Thoracic aorta (tissue), 2 donors: Measurements from ENCODE around the gene PRM2. TPM values are rescaled to one million over a fixed set of nuclear protein-coding genes. Genes with fewer than 3 reads are reported as not detected.
A peak's percentile ranks its signal among the peaks of the same experiment; 100 is the strongest.

ENCODE experiments used
- ATAC-seq: fragments of 150-250 bp; one replicate; pipeline ENCODE4 v1.8.0; 2017; ENCODE audit warnings: low read depth; ENCODE audit not compliant: insufficient number of reproducible peaks, low FRiP score
- DNase-seq: peaks from one replicate; pipeline ENCODE4 v3.0.0-alpha.2; 2020; ENCODE audit warnings: low spot score
- H3K27ac ChIP-seq, 2 donors: fragments of 200-600 bp; sonication (generic); 1 replicate in 1 of 2; 2 replicates in 1 of 2; pipeline ENCODE4 v1.5.1; 2016; ENCODE audit warnings: mild to moderate bottlenecking in 2 of 2, moderate library complexity in 2 of 2
- H3K27me3 ChIP-seq: fragments of 200-600 bp; sonication (generic); replicated peaks from 2 replicates; pipeline ENCODE4 v1.6.0; 2016; ENCODE audit warnings: mild to moderate bottlenecking; ENCODE audit not compliant: insufficient read depth
- H3K36me3 ChIP-seq: fragments of 200-600 bp; sonication (generic); one replicate; pipeline ENCODE4 v1.5.1; 2016
- H3K4me1 ChIP-seq, 2 donors: fragments of 200-600 bp; sonication (generic); 1 replicate in 1 of 2; 2 replicates in 1 of 2; pipeline versions ENCODE4 v1.5.1 to v1.6.0; 2016; ENCODE audit warnings: low read depth in 2 of 2, mild to moderate bottlenecking in 1 of 2; ENCODE audit not compliant: control insufficient read depth in 1 of 2
- H3K4me3 ChIP-seq: fragments of 200-600 bp; sonication (generic); 2 replicates; pipeline ENCODE4 v1.5.1; 2016; ENCODE audit warnings: mild to moderate bottlenecking
- H3K9me3 ChIP-seq: fragments of 200-600 bp; sonication (generic); 2 replicates; pipeline ENCODE4 v1.5.1; 2016
- total RNA-seq, 2 donors: library from RNA; depleted of rRNA; stranded (reverse); fragments of >200 nt; gene quantifications; one replicate each; pipeline versions ENCODE4 v1.1.0 to v1.2.3, GENCODE V29; 2016
- TF ChIP-seq, protein P1 (sequence below): fragments of 200-600 bp; sonication (generic); IDR thresholded peaks from one replicate; pipeline ENCODE4 v1.5.1; 2019; ENCODE audit warnings: antibody characterized with exemption

PRM2 gene
- total RNA-seq, 2 donors from 2014 or later, result not detected

DNA sequence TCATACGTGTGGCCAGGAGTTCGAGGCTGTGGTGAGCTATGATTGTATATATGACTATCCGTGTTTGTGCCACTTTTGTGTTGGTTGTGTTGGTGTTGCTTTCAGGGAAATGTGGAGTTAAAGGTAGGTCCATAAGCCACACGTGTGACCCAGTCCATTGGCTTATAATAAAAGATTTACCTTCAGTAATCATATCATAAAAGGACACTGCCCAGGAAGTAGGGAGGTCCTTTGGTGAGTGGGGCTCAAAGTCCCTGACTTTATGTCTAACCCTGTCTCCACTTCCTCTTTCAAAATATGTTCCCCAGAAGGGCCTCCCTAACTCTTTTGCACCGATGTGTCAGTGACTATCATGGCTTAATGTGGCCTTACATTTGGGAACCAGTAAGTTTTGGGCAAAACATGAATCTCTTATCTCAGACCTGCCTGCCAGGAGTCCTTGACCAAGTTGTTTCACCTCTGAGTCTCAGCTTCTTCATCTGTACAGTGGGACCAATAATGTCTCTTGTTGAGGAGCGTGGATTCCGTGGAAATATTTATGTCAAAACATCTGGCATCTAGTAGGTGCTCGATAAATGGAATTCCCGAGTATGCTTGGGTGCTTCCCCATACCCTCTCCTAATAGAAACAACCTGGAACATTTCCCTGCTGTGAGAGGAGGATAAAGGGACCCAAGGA is 12.0 kb downstream of the PRM2 start:
- DNase-seq (no peak), ATAC-seq (no peak)
- TF ChIP-seq, protein P1, sequence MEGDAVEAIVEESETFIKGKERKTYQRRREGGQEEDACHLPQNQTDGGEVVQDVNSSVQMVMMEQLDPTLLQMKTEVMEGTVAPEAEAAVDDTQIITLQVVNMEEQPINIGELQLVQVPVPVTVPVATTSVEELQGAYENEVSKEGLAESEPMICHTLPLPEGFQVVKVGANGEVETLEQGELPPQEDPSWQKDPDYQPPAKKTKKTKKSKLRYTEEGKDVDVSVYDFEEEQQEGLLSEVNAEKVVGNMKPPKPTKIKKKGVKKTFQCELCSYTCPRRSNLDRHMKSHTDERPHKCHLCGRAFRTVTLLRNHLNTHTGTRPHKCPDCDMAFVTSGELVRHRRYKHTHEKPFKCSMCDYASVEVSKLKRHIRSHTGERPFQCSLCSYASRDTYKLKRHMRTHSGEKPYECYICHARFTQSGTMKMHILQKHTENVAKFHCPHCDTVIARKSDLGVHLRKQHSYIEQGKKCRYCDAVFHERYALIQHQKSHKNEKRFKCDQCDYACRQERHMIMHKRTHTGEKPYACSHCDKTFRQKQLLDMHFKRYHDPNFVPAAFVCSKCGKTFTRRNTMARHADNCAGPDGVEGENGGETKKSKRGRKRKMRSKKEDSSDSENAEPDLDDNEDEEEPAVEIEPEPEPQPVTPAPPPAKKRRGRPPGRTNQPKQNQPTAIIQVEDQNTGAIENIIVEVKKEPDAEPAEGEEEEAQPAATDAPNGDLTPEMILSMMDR, result no peak
- Histone ChIP-seq H3K4me3 (no peak overlapping the region), H3K9me3 (no peaks in the 10 kb centered on the region), H3K27ac (no peak overlapping the region), H3K4me1 (peaks cover 1 to 5% of the 10 kb centered on the region in 2 donors), H3K36me3 (no peaks in the 10 kb centered on the region), H3K27me3 (no peaks in the 10 kb centered on the region)

DNA sequence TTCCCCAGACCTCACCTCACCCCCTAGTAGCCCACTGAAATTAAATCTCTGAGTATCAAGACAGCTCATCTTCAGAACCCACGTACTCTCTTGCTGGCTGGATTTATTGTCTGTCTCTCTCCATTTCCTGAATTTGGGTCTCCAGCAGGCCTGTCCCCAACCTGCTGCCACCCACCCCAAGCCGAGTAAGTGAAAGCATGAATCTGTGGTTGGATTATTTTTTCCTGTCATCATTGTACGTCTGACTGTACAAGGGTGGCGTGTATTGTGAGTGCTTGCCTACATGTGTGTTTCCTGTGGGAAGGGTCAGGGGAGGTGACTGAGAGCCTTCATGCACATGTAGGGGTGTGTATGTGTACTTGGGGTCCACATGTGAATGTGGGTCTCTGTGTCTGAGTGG is 12.5 kb downstream of the PRM2 start:
- DNase-seq, result no peak
- TF ChIP-seq, protein P1, result no peak

DNA sequence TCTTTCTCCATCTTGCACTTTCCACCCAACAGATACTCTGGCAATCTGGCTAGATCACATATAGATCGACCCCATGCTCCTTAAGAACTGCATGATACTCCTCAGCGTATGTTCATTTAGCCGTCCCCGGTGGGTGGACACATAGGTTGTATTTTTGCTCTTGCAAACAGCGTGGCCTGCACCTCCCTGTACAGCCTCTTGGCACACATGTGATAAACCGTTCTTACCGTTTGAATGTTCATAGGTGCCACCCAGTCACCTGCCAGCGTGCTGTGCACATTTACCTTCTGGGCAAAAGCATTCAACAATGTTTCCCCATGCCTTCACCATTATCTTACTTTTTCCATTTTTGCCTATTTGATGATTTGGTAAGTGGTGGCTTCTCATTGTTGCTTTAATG is 13.4 kb downstream of the PRM2 start:
- Histone ChIP-seq H3K4me3 (no peak overlapping the region), H3K27me3 (no peaks in the 10 kb centered on the region), H3K36me3 (no peaks in the 10 kb centered on the region), H3K4me1 (peaks cover 7 to 19% of the 10 kb centered on the region in 2 donors), H3K27ac (no peak overlapping the region), H3K9me3 (no peaks in the 10 kb centered on the region)
- TF ChIP-seq, protein P1, result no peak
- ATAC-seq (no peak), DNase-seq (no peak)

More for the DNA sequence above, 12.5 kb downstream of the PRM2 start:
- no peaks in the 10 kb centered on the region for H3K27me3 ChIP-seq
- no peaks in the 10 kb centered on the region for H3K9me3 ChIP-seq
- no peak for ATAC-seq
- no peak overlapping the region for H3K27ac ChIP-seq
- H3K36me3 ChIP-seq, result no peaks in the 10 kb centered on the region
- peaks cover 7 to 11% of the 10 kb centered on the region in 2 donors for H3K4me1 ChIP-seq
- H3K4me3 ChIP-seq, result no peak overlapping the region

DNA sequence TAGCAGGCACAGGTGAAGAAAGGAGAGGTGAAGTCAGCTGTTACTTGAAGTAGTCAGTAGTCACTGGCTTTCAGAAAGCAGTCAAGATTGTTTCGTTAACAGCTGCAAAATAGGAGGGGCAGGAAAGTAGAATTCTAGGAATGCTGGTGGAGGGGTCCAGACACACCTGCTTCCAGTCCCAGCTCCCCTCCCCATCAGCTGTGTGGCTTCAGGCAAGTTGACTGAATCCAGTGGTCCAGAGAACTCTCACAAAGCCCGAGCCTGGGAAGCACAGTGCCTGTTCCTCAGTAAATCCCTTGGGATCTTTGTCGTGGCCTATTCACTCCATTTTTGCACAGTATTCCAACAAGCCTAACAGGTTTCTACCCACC is 15.7 kb downstream of the PRM2 start:
- Histone ChIP-seq H3K27ac (no peak overlapping the region), H3K4me3 (no peak overlapping the region), H3K36me3 (no peaks in the 10 kb centered on the region), H3K27me3 (no peaks in the 10 kb centered on the region), H3K9me3 (no peaks in the 10 kb centered on the region), H3K4me1 (peaks cover 7 to 30% of the 10 kb centered on the region in 2 donors)
- ATAC-seq (no peak), DNase-seq (no peak)
- TF ChIP-seq, protein P1, result no peak

DNA sequence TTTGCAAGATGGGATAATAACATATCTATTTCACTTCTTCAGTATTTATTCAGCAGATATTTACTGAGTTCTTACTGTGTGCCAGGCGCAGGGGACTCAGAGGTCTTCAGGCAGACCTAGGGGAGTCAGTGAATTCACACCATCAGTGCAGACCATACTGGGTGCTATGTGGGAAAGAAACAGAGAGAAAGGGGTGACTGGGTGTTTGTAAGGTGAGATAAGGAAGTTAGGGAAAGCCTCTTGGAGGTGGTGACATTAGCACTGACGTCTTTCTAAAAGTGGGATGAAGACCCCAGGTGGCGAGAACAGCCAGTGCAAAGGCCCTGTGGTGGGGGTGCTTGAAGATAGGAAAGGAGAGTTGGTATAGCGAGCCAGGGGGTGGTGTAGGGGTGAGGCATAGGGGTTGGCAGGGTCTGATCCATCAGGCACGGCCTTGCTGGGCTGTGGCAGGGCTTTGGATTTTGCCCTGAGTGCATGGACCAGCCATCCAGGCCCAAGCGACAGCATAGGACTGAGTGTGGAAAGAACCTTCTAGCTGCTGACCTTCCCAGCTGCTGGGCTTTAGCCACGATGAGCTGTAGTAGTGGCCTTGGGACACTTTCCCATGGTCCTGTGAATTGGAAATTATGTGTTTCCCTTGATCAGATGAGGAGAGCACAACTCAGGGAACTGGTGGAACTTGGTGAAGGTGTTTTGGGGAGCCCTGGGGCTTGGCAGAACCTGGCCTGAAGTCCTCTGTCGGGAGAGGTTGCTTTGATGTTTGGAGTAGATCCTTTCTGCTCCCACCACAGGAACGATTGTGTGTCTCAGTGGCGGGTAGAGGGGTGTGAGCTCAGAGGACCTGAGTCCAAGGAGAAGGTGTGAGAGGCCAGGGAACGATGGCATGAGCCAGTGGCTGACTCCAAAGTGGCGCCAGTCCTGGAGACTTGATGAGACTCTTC is 16.4 kb downstream of the PRM2 start:
- DNase-seq (no peak), ATAC-seq (no peak)
- Histone ChIP-seq H3K4me1 (peaks cover 7 to 33% of the 10 kb centered on the region in 2 donors), H3K27me3 (no peaks in the 10 kb centered on the region), H3K9me3 (no peaks in the 10 kb centered on the region), H3K36me3 (no peaks in the 10 kb centered on the region), H3K27ac (peak overlapping the region; percentile 65), H3K4me3 (no peak overlapping the region)
- TF ChIP-seq, protein P1, result no peak
